Urinary bladder (tissue), 4 donors: ENCODE data around the gene CHST14. TPM values are rescaled to one million over a fixed set of nuclear protein-coding genes. Genes with fewer than 3 reads are reported as not detected.
"Not testable (repeated sequence)": the region's sequence is repeated elsewhere in the genome, so short reads cannot be mapped to it uniquely, and the experiment has no call there.

ENCODE experiments used
- DNase-seq: peaks from one replicate; pipeline ENCODE4 v3.0.0-alpha.2; 2015; ENCODE audit errors: extremely low spot score
- H3K27ac ChIP-seq: one replicate; pipeline ENCODE4 v1.5.1; 2013; ENCODE audit warnings: low read depth, mild to moderate bottlenecking, moderate library complexity
- H3K36me3 ChIP-seq: one replicate; pipeline ENCODE4 v1.6.1; 2013; ENCODE audit warnings: mild to moderate bottlenecking, moderate library complexity; ENCODE audit not compliant: insufficient read depth
- H3K4me1 ChIP-seq: one replicate; pipeline ENCODE4 v1.6.1; 2013; ENCODE audit warnings: mild to moderate bottlenecking, moderate library complexity; ENCODE audit not compliant: insufficient read depth
- H3K4me3 ChIP-seq: one replicate; pipeline ENCODE4 v1.5.1; 2013; ENCODE audit warnings: low read depth, low read length
- WGBS: extraction: QIAGEN DNeasy Blood & Tissue Kit; methylation state at CpG from one replicate; pipeline ENCODE4 v1.1.7; 2013; 5-methylcytosine and 5-hydroxymethylcytosine counted together
- polyA plus RNA-seq: library from polyadenylated mRNA; stranded (reverse); fragments of 200-250 nt; gene quantifications from one replicate; pipeline ENCODE4 v1.2.3, GENCODE V29; 2013
- total RNA-seq: library from RNA; depleted of rRNA; stranded (reverse); fragments of >200 nt; gene quantifications from one replicate; pipeline ENCODE4 v1.2.3, GENCODE V29; 2014
- donor health status: healthy with polysubstance abuse.
- donor health status: healthy.

CHST14 gene
- total and polyA plus RNA-seq, 2 donors = 11.8 to 22.6 TPM

GRCh38 chr15:40446144-40446543 lies 24.6 kb upstream of the CHST14 start:
- Histone ChIP-seq H3K4me3 (no peak overlapping the region), H3K36me3 (no peaks in the 10 kb centered on the region), H3K4me1 (peaks cover 3% of the 10 kb centered on the region), H3K27ac (no peak overlapping the region)
- WGBS = 87% methylated on average over 3 of the region's 3 CpGs
- no peak for DNase-seq

GRCh38 chr15:40448354-40448753 lies 22.4 kb upstream of the CHST14 start:
- no peak overlapping the region for H3K4me3 ChIP-seq
- DNase-seq = no peak
- no peaks in the 10 kb centered on the region for H3K36me3 ChIP-seq
- WGBS = 93% methylated on average over 4 of the region's 4 CpGs
- H3K4me1 ChIP-seq = peaks cover 1% of the 10 kb centered on the region
- H3K27ac ChIP-seq = no peak overlapping the region

- no peak for DNase-seq
- Histone ChIP-seq H3K27ac (no peak overlapping the region), H3K4me1 (peaks cover 1% of the 10 kb centered on the region), H3K36me3 (no peaks in the 10 kb centered on the region), H3K4me3 (no peak overlapping the region)
Observed at GRCh38 chr15:40449275-40449674, 21.5 kb upstream of the CHST14 start.

DNA sequence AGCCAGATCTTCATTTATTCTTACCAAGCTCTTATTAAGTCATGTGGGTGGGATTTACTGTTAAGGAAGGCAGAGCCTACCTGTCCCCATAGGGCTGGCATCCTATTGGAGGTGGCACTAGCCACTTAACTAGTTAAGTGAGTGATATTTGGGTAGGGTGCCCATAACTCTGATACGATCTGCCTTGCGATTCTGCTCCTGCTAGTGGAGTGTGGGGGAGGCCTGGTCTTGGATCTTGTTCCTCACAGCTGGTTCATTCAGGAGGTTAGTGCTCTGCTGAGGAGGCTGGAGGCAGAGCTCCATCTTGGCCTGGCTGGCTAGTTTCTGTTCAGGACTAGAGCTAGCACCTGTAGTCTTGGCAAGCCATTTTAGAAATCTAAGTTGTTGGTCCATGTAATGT lies 20.7 kb upstream of the CHST14 start:
- Histone ChIP-seq H3K27ac (no peak overlapping the region), H3K4me1 (peaks cover 1% of the 10 kb centered on the region), H3K4me3 (no peak overlapping the region), H3K36me3 (no peaks in the 10 kb centered on the region)
- 86% methylated on average over 2 of the region's 2 CpGs for WGBS
- DNase-seq = no peak

- H3K4me1 ChIP-seq = peaks cover 1% of the 10 kb centered on the region
- no peak overlapping the region for H3K27ac ChIP-seq
- no peak for DNase-seq
- WGBS = 80% methylated on average over 3 of the region's 3 CpGs
- no peak overlapping the region for H3K4me3 ChIP-seq
- no peaks in the 10 kb centered on the region for H3K36me3 ChIP-seq
Observed at GRCh38 chr15:40451527-40452158, 19.1 kb upstream of the CHST14 start.

GRCh38 chr15:40452296-40453090 lies 18.3 kb upstream of the CHST14 start:
- Histone ChIP-seq H3K4me3 (no peak overlapping the region), H3K36me3 (no peaks in the 10 kb centered on the region), H3K4me1 (peaks cover 1% of the 10 kb centered on the region), H3K27ac (no peak overlapping the region)
- WGBS = 78% methylated on average over 11 of the region's 11 CpGs
- no peak for DNase-seq

- WGBS = 75% methylated on average over 3 of the region's 3 CpGs
- H3K27ac ChIP-seq, H3K36me3 ChIP-seq, H3K4me1 ChIP-seq, H3K4me3 ChIP-seq, DNase-seq: not testable (repeated sequence)
Observed at GRCh38 chr15:40453941-40454340, 16.8 kb upstream of the CHST14 start.

- peaks cover 1% of the 10 kb centered on the region for H3K4me1 ChIP-seq
- H3K4me3 ChIP-seq = no peak overlapping the region
- no peaks in the 10 kb centered on the region for H3K36me3 ChIP-seq
- 59% methylated on average over 9 of the region's 9 CpGs for WGBS
- H3K27ac ChIP-seq = no peak overlapping the region
- no peak for DNase-seq
Observed at GRCh38 chr15:40454904-40455391, 15.8 kb upstream of the CHST14 start.

GRCh38 chr15:40456299-40456712 lies 14.5 kb upstream of the CHST14 start:
- 69% methylated on average over 7 of the region's 7 CpGs for WGBS
- DNase-seq = no peak
- H3K36me3 ChIP-seq = no peaks in the 10 kb centered on the region
- H3K27ac ChIP-seq = no peak overlapping the region
- no peak overlapping the region for H3K4me3 ChIP-seq
- H3K4me1 ChIP-seq = no peaks in the 10 kb centered on the region

- Histone ChIP-seq H3K4me1 (no peaks in the 10 kb centered on the region), H3K4me3 (no peak overlapping the region), H3K36me3 (no peaks in the 10 kb centered on the region), H3K27ac (no peak overlapping the region)
- 84% methylated on average over 4 of the region's 4 CpGs for WGBS
- no peak for DNase-seq
Observed at GRCh38 chr15:40456738-40457137, 14.0 kb upstream of the CHST14 start.

- Histone ChIP-seq H3K4me1 (no peaks in the 10 kb centered on the region), H3K4me3 (no peak overlapping the region), H3K36me3 (no peaks in the 10 kb centered on the region), H3K27ac (no peak overlapping the region)
- WGBS = 96% methylated on average over 37 of the region's 37 CpGs
- no peak for DNase-seq
Observed at GRCh38 chr15:40458495-40459371, 12.1 kb upstream of the CHST14 start.

DNA sequence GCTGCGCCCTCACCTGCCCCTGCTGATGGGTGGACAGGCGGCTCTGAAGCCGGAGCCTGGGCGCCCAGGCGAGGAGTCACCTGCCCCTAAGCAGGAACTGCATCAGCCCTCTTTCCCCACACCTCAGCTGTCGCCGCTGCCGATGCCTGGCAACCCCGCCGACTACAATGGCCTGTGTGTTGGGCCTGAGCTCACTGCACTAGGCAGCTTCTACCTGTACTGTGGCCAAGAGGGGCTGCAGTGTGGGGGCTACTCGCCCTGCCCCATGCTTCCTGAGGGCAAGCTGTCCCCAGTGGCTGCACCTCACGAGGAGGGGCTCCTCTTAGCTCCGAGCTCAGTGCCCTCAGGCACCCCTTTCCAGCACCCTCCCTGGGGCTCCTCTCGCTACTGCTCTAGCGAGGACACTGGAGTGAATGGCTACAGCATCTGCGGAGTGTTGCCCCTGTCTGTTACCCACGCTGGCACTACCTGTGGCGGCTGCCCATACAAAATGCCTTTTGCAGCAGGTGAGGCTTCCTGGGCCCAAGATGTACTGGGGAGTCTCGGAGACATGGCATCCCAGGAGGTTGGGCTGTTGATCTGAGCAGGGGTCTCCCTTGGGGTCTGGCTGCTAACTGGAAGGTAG lies 11.3 kb upstream of the CHST14 start:
- DNase-seq = no peak
- WGBS = 96% methylated on average over 19 of the region's 19 CpGs
- no peak overlapping the region for H3K4me3 ChIP-seq
- no peaks in the 10 kb centered on the region for H3K36me3 ChIP-seq
- no peaks in the 10 kb centered on the region for H3K4me1 ChIP-seq
- H3K27ac ChIP-seq = no peak overlapping the region

- H3K27ac ChIP-seq = no peak overlapping the region
- H3K36me3 ChIP-seq = no peaks in the 10 kb centered on the region
- H3K4me1 ChIP-seq = no peaks in the 10 kb centered on the region
- 88% methylated on average over 2 of the region's 2 CpGs for WGBS
- no peak for DNase-seq
- no peak overlapping the region for H3K4me3 ChIP-seq
Observed at GRCh38 chr15:40460404-40460803, 10.4 kb upstream of the CHST14 start.
